Myocyte (in vitro differentiated cells): ENCODE measurements around the gene MRPS2. TPM values are rescaled to one million over a fixed set of nuclear protein-coding genes. Genes with fewer than 3 reads are reported as not detected.
"Not testable (repeated sequence)": the region's sequence is repeated elsewhere in the genome, so short reads cannot be mapped to it uniquely, and the experiment has no call there.

Experiments used
- DNase-seq: peaks from one replicate; pipeline ENCODE4 v3.0.0-alpha.2; 2012; ENCODE audit warnings: low read depth
- total RNA-seq: library from RNA; depleted of rRNA; stranded (reverse); fragments of >200 nt; gene quantifications from 2 replicates; pipeline ENCODE4 v1.2.3, GENCODE V29; 2014

MRPS2 gene
- total RNA-seq, 1 donor from 2014 or later, result 39.2 TPM

- DNase-seq, result peak; percentile 91
Measured at GRCh38 chr9:135499326-135500070, 984 bp upstream of the MRPS2 start.

GRCh38 chr9:135500071-135500524, 384 bp upstream of the MRPS2 start:
- no peak for DNase-seq

GRCh38 chr9:135501261-135502167, 1.0 kb downstream of the MRPS2 start:
- DNase-seq, result no peak

- no peak for DNase-seq
Measured at GRCh38 chr9:135502168-135502872, 1.8 kb downstream of the MRPS2 start.

- no peak for DNase-seq
Measured at GRCh38 chr9:135502873-135503321, 2.4 kb downstream of the MRPS2 start.

GRCh38 chr9:135503371-135504261, 3.1 kb downstream of the MRPS2 start:
- no peak for DNase-seq

GRCh38 chr9:135504262-135505243, 4.1 kb downstream of the MRPS2 start:
- DNase-seq, result peak; percentile 66

GRCh38 chr9:135505406-135506187, 5.1 kb downstream of the MRPS2 start:
- DNase-seq, result no peak

- DNase-seq, result no peak
Measured at GRCh38 chr9:135506327-135507103, 6.0 kb downstream of the MRPS2 start.

- DNase-seq, result no peak
Measured at GRCh38 chr9:135507104-135508035, 6.9 kb downstream of the MRPS2 start.

- DNase-seq, result no peak
Measured at GRCh38 chr9:135508211-135508820, 7.8 kb downstream of the MRPS2 start.

- DNase-seq, result no peak
Measured at GRCh38 chr9:135509458-135509857, 9.0 kb downstream of the MRPS2 start.

- DNase-seq, result no peak
Measured at GRCh38 chr9:135512241-135512603, 11.7 kb downstream of the MRPS2 start.

- no peak for DNase-seq
Measured at GRCh38 chr9:135512904-135513303, 12.4 kb downstream of the MRPS2 start.

- DNase-seq, result no peak
Measured at GRCh38 chr9:135513351-135513846, 12.9 kb downstream of the MRPS2 start.

GRCh38 chr9:135513906-135514305, 13.4 kb downstream of the MRPS2 start:
- not testable (repeated sequence) for DNase-seq
